ENCODE data around the gene PRKG2. TPM values are rescaled to one million over a fixed set of nuclear protein-coding genes. Genes with fewer than 3 reads are reported as not detected.

The PRKG2 gene
- polyA plus RNA-seq, 10 donors = 0.26 to 3.5 (median 0.87) TPM

- no peak for DNase-seq
These were observed 5.2 kb upstream of the PRKG2 start for GRCh38 chr4:81220271-81220670.

GRCh38 chr4:81218206-81218605 lies 3.2 kb upstream of the PRKG2 start:
- no peak for DNase-seq

DNA sequence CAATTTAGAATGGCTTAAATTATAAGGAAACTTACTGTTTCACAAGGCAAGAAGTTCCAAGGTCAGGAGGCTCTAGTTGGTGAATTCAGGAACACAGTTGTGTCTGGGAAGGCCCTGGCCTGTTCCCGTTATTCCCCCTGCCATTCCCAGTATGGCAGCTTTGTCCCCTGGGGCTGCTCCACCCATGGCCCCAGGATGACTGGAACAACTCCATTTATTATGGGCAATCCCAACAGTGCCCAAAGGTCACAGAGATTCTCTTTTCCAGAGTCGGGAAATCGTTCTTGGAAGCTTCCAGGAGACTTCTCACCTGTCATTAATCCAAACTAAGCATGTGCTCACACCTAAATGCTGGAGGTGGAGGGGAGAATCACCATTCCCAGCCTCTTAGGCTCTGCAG lies 2.8 kb upstream of the PRKG2 start:
- DNase-seq = no peak

GRCh38 chr4:81215931-81216330 lies 909 bp upstream of the PRKG2 start:
- DNase-seq = no peak

DNA sequence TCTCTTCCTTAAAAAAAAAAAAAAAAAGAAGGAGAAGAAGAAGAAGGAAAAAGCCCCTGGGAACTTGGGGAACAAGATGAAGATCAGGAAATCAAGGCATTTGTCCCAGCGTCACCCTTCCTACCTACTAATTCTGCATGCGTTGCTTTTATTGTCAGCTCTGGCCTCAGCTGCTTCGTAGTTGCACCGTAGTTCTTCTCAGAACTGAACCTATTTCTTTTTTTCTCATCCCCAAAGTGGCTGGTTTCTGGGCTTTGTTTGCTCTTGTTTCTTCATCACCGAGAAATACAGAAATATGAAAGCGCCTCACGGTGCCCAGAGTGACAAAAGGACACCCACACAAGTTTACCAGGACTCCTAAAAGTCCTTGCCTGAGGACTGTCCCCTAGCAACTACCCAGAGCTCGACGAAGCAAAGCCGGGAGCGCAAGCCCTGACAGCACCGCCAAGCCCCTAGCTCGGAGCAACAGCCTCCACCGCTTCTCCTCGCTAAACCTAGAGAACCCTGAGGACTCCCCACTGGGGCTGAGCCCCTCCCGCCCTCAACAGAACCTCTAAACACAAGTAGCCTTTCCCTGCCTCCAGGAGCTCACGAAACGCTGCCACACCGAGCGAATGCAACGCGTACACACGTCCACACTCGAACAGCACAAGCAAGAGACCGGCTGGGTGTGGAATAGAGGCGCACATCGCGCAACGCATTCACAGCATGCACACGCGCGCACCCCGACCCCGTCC lies 710 bp downstream of the PRKG2 start:
- peak in 2 of 3 donors; percentile 17 to 59 for DNase-seq

DNA sequence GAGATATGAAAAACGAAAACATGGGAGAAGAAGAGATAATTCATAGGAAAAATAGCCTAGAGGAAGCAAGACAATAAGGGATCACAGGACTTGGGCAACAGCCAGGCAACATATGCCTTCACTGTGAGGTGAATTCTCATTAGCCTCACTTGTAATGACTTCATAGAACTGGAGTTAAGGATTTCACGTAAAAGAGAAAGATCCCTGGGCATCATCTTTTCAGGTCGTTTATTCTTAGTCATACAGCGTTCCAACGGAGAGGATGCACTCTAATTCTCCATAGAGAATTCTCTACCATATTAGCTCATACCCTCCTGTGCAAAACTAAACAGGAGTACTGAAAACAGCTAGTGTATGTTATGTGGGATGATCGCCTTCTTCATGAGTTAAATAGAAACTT lies 1.4 kb downstream of the PRKG2 start:
- DNase-seq = no peak

DNA sequence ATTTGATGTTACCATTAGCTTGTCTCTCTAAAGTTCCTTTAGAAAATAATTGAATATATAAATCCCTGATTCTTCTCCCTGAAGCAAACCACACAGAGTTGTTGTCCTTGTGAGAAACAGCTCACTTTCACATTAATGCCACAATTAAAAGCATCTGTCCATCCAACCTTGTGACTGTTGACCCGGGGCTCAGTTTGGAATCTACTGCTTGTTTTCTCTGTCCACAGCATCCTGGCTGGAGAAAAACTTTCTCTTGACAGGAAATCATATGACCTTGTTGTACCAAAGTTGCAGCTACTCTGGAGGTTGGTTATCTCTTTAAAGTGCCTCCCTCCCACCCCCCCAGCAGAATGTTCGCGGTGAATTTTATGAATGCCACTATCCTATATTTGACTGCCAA lies 3.1 kb downstream of the PRKG2 start:
- DNase-seq = no peak

GRCh38 chr4:81207828-81208227 lies 7.2 kb downstream of the PRKG2 start:
- peak in 1 of 3 donors; percentile 76 for DNase-seq

DNA sequence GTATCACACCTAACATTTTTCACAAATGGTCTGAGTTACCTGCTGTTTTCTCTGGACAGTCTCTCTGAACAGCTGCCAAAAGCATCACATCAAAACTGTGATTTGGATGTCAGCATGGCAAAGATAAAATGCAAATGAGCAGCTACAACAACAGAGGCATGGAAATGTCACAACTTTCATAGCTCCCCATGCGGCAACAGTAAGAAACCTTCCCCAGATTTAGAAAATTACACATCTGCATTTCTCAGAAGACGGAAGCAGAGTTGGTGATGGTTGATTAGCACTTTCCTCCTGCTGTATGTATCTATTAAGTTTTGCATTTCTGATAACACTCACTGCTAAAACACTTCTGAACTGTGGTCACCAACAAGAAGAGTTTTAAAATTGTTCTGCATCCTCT lies 9.7 kb downstream of the PRKG2 start:
- DNase-seq = no peak

DNA sequence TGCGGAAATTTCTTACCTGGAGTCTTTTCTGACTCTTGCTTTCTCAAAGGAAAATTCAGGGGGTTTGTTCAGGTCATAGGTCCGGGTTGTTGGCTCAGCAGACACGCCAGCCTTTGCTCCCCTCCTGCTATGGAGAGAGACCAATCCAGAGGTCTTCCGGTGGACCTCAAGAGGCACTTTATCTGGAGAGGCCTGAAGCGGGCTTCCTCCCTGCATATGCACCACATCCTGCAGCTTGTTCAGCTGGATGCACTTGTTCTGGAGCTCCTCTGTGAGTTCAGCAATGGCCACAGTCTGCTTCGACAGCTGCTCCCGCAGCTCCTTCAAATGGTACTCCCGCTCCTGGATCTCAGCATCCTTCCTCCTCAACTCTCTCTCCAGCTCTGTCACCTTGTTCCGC lies 10.5 kb downstream of the PRKG2 start:
- no peak for DNase-seq

GRCh38 chr4:81199831-81200230 lies 15.2 kb downstream of the PRKG2 start:
- no peak for DNase-seq

GRCh38 chr4:81198609-81199008 lies 16.4 kb downstream of the PRKG2 start:
- DNase-seq = no peak

DNA sequence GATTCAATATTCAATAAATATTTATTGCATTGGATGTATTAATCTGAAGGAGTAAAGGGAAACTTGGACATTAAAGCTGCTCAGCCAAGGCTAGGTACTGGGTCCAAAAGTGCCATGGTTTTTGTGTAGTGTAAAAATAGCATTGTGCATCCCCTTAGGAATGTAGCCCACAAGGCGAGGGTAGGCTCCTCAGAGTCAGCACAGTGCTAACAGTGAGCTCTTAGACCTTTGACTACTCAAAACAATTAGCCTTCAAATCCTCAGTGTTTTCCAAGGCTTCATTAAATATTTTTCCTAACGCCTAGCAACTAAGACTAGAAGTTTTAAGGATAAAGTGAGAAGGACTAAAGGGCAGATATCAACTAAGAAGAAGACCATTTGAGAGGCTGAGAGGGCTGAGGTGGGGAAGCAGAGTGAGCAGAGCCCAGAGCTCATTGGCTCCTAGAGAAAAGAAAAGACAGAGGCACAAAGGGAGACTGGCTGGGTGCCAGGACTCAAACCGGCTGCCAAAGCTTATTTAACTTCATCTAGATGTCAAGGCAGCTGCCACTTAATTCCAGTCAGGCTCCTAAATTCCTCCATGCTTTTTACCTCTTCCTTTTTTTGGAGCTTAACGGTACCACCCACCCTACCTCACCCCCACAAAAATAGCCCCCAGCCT lies 17.0 kb downstream of the PRKG2 start:
- peak in 1 of 3 donors; percentile 9 for DNase-seq

DNA sequence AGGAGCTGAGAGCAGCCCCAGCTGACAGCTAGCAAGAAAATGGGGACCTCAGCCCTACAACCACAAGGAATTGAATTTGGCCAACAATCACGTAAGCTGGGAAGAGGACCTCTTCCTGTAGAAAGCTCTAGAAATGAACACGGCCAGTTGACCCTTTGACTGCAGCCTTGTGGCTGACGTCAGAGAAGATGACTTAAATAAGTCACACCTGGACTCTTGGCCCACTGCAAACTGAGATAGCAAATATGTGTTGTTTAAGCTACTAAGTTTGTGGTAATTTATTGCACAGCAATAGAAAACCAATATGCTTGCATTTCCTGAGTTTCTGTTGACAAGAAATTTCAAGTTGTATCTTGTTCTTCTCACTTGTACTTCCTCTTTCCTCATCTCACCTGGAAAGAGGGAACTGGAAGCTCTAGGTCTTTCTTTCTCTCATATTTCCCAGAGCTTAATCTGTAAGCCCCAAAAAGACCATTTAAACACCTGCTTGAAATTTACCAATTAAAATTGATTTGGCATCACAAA lies 18.8 kb downstream of the PRKG2 start:
- no peak for DNase-seq

DNA sequence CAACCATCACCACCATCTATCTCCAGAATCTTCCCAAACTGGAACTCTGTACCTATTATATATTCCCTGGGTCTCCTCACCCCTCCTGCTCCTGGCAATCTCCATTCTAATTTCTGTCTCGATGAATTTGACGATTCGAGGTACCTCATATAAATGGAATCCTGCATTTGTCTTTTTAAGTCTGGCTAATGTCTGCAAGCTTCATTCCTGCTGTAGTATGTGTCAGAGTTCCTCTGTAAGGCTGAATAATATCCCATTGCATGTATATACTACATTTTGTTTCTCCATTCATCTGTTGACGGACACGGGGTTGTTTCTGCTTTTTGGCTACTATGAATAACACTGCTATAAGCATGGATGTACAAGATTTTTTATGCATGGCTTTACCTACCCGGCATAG lies 19.5 kb downstream of the PRKG2 start:
- no peak for DNase-seq

- no peak for DNase-seq
These were observed 20.7 kb downstream of the PRKG2 start for GRCh38 chr4:81194286-81194685.

DNA sequence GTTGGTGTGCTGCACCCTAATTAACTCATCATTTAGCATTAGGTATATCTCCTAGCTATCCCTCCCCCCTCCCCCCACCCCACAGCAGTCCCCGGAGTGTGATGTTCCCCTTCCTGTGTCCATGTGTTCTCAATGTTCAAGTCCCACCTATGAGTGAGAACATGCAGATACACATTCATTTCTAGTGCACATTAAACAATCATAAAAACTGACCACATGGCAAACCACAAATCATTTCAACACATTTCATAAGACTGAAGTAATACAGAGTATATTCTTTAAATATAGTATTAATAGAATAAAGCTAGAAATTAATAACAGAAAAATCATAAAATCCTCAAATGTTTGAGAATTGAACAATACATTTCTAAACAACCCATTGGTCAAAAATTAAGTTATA lies 34.1 kb downstream of the PRKG2 start:
- DNase-seq = no peak

DNA sequence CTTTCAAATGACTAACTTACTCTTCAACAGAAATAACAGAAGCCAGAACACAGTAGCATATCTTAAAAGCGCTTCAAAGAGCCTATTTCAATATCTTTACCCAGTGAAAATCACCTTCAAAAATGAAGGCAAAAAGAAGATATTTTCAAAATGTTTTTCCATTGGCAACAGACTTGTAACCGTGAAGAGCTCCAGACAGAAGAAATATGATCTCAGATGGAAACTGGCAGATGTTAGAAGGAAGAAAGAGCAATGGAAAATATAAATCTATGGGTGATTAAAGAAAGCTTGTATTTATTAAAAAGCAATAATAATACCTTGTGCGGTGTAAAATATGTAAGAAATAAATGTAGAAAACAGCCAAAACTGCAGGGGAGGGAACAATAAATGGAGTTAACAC lies 35.7 kb downstream of the PRKG2 start:
- peak in 2 of 3 donors; percentile 49 to 66 for DNase-seq

DNA sequence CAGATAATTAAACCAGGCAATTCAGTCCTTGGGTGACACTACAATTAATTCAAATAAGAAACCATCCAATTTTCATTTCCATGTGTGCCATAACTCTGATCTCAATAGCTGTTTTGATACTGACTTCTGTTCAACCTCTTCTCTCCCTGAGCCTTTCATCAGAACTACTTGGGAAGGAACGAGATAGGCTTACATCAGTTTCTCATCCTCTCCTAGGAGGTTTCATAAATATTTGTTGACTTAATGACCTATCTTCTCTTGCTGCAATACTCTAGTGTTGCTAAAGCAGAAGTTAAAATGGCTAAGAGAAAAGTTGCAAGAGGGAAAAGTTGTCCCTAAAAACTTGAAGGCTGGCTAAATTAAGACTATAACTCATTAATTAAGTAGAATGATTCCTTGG lies 41.8 kb downstream of the PRKG2 start:
- DNase-seq = no peak

- peak; percentile 44 to 53 (median 49) for DNase-seq
These were observed 48.4 kb downstream of the PRKG2 start for GRCh38 chr4:81166458-81167160.

GRCh38 chr4:81165861-81166430 lies 49.1 kb downstream of the PRKG2 start:
- peak; percentile 42 to 70 (median 50) for DNase-seq

All from muscle of back (tissue), 11 donors.